Cerebellar cortex (tissue), 1 donor: ENCODE data around the gene ZNF385C.

Experiments
- DNase-seq: peaks from one replicate; pipeline ENCODE4 v3.0.0-alpha.2; 2015; ENCODE audit warnings: low spot score

Gene ZNF385C

GRCh38 chr17:42077755-42078154 is 20.5 kb downstream of the ZNF385C start:
- DNase-seq, result no peak

GRCh38 chr17:42076797-42077559 is 21.3 kb downstream of the ZNF385C start:
- DNase-seq, result no peak

- no peak for DNase-seq
Measured at GRCh38 chr17:42075789-42076188, 22.5 kb downstream of the ZNF385C start.

GRCh38 chr17:42072323-42073187 is 25.7 kb downstream of the ZNF385C start:
- no peak for DNase-seq

GRCh38 chr17:42071810-42072209 is 26.5 kb downstream of the ZNF385C start:
- no peak for DNase-seq

- no peak for DNase-seq
Measured at GRCh38 chr17:42068979-42069378, 29.3 kb downstream of the ZNF385C start.

- DNase-seq, result peak; percentile 65
Measured at GRCh38 chr17:42067371-42068091, 30.7 kb downstream of the ZNF385C start.

GRCh38 chr17:42065201-42065600 is 33.1 kb downstream of the ZNF385C start:
- no peak for DNase-seq

- no peak for DNase-seq
Measured at GRCh38 chr17:42062681-42063080, 35.6 kb downstream of the ZNF385C start.

GRCh38 chr17:42061646-42062487 is 36.4 kb downstream of the ZNF385C start:
- no peak for DNase-seq

- DNase-seq, result no peak
Measured at GRCh38 chr17:42060231-42060630, 38.0 kb downstream of the ZNF385C start.

GRCh38 chr17:42059815-42060214 is 38.5 kb downstream of the ZNF385C start:
- no peak for DNase-seq

GRCh38 chr17:42058063-42058462 is 40.2 kb downstream of the ZNF385C start:
- DNase-seq, result no peak

GRCh38 chr17:42056635-42057034 is 41.6 kb downstream of the ZNF385C start:
- no peak for DNase-seq

GRCh38 chr17:42055496-42055895 is 42.8 kb downstream of the ZNF385C start:
- no peak for DNase-seq

- no peak for DNase-seq
Measured at GRCh38 chr17:42055027-42055426, 43.2 kb downstream of the ZNF385C start.

GRCh38 chr17:42053731-42054500 is 44.4 kb downstream of the ZNF385C start:
- no peak for DNase-seq

- DNase-seq, result no peak
Measured at GRCh38 chr17:42052346-42052877, 45.9 kb downstream of the ZNF385C start.

GRCh38 chr17:42051645-42052044 is 46.6 kb downstream of the ZNF385C start:
- no peak for DNase-seq

GRCh38 chr17:42051013-42051400 is 47.3 kb downstream of the ZNF385C start:
- no peak for DNase-seq
